Fibroblast of lung (primary cell): ENCODE measurements around the gene HIGD2A. TPM values are rescaled to one million over a fixed set of nuclear protein-coding genes. Genes with fewer than 3 reads are reported as not detected.

ENCODE experiments used
- DNase-seq, 2 donors: peaks; one replicate each; pipeline versions ENCODE4 v3.0.0 to v3.0.0-alpha.2; 2010; ENCODE audit warnings: low read depth in 2 of 2
- H2AFZ ChIP-seq: 2 replicates; pipeline ENCODE4 v1.5.1; 2012; ENCODE audit warnings: low read length, control low read depth, inconsistent platforms
- H3K27ac ChIP-seq: 2 replicates; pipeline ENCODE4 v1.5.1; 2011; ENCODE audit warnings: low read length, control low read depth; ENCODE audit not compliant: insufficient read depth
- H3K27me3 ChIP-seq: 2 replicates; pipeline ENCODE4 v1.5.1; 2011; ENCODE audit warnings: mild to moderate bottlenecking, low read length; ENCODE audit not compliant: control insufficient read depth, insufficient read depth
- H3K36me3 ChIP-seq: 2 replicates; pipeline ENCODE4 v1.5.1; 2011; ENCODE audit warnings: low read length; ENCODE audit not compliant: control insufficient read depth, insufficient read depth
- H3K4me1 ChIP-seq: 2 replicates; pipeline ENCODE4 v1.5.1; 2011; ENCODE audit warnings: low read length; ENCODE audit not compliant: control insufficient read depth, insufficient read depth; ENCODE audit errors: extremely low read depth
- H3K4me2 ChIP-seq: 2 replicates; pipeline ENCODE4 v1.5.1; 2011; ENCODE audit warnings: low read length, control low read depth; ENCODE audit not compliant: insufficient read depth; ENCODE audit errors: extremely low read depth
- H3K4me3 ChIP-seq, 4 experiments: fragments of 200-600 bp in 1 of 4; sonication (generic) in 1 of 4; replicated peaks in 1 of 4; 2 replicates each; pipeline ENCODE4 v1.5.1; 2011 to 2016; ENCODE audit warnings: low read length in 4 of 4, low read depth in 3 of 4, mild to moderate bottlenecking in 3 of 4, control low read depth in 2 of 4, inconsistent platforms in 1 of 4, mixed read lengths in 1 of 4; ENCODE audit not compliant: insufficient read depth in 1 of 4; ENCODE audit errors: control extremely low read depth in 1 of 4
- H3K79me2 ChIP-seq: 2 replicates; pipeline ENCODE4 v1.5.1; 2012; ENCODE audit warnings: mild to moderate bottlenecking, low read length, inconsistent platforms; ENCODE audit not compliant: control insufficient read depth, insufficient read depth
- H3K9ac ChIP-seq: 2 replicates; pipeline ENCODE4 v1.5.1; 2011; ENCODE audit warnings: mild to moderate bottlenecking, low read length, control low read depth; ENCODE audit not compliant: insufficient read depth
- H3K9me3 ChIP-seq: 2 replicates; pipeline ENCODE4 v1.5.1; 2012; ENCODE audit warnings: low read depth, low read length; ENCODE audit not compliant: control insufficient read depth, insufficient read depth
- H4K20me1 ChIP-seq: 2 replicates; pipeline ENCODE4 v1.5.1; 2011; ENCODE audit warnings: low read length; ENCODE audit not compliant: control insufficient read depth, insufficient read depth; ENCODE audit errors: extremely low read depth
- EZH2 ChIP-seq: IDR thresholded peaks from 2 replicates; pipeline ENCODE4 v1.5.1; 2012; ENCODE audit warnings: low read length, control low read depth, mild to moderate bottlenecking; ENCODE audit errors: missing control alignments
- polyA plus RNA-seq, 2 donors: library from polyadenylated mRNA; depleted of rRNA in 1 of 2; stranded (reverse) in 1 of 2; unstranded in 1 of 2; fragments of >200 nt; gene quantifications; 2 replicates each; pipeline ENCODE4 v1.2.1, GENCODE V29; 2011 to 2012; ENCODE audit warnings: missing spikeins in 1 of 2
- total RNA-seq: library from RNA; depleted of rRNA; stranded (reverse); fragments of >200 nt; gene quantifications from 2 replicates; pipeline ENCODE4 v1.2.1, GENCODE V29; 2014
- TF ChIP-seq, protein P1 (sequence below), 2 donors: IDR thresholded peaks in 1 of 2; conservative IDR thresholded peaks in 1 of 2; 1 replicate in 1 of 2; 2 replicates in 1 of 2; pipeline ENCODE4 v1.5.1; 2011 to 2012; ENCODE audit warnings: low read length in 2 of 2, control low read depth in 1 of 2, inconsistent platforms in 1 of 2, low read depth in 1 of 2, mild to moderate bottlenecking in 1 of 2

HIGD2A gene
- total and polyA plus RNA-seq, 2 donors (not counting 1 experiment from before 2014, with no cell fraction given), result 54.7 to 77.6 TPM

DNA sequence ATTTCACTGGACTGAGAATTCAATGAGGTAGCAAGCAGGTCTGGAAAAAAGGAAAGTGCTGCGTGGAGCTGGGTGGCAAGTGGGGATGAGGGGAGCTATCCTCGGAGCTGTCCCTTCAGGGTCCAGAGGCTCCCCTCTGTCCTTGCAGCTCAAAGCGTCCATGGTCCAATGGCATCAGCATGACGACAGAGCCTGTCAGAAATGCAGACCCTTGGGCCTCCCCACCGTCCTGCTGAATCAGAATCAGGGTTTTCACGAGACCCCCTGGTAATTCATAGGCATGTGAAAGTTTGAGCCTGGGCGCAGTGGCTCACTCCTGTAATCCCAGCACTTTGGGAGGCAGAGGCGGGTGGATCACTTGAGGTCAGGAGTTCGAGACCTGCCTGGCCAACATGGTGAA lies 5.5 kb downstream of the HIGD2A start:
- TF ChIP-seq, protein P1, sequence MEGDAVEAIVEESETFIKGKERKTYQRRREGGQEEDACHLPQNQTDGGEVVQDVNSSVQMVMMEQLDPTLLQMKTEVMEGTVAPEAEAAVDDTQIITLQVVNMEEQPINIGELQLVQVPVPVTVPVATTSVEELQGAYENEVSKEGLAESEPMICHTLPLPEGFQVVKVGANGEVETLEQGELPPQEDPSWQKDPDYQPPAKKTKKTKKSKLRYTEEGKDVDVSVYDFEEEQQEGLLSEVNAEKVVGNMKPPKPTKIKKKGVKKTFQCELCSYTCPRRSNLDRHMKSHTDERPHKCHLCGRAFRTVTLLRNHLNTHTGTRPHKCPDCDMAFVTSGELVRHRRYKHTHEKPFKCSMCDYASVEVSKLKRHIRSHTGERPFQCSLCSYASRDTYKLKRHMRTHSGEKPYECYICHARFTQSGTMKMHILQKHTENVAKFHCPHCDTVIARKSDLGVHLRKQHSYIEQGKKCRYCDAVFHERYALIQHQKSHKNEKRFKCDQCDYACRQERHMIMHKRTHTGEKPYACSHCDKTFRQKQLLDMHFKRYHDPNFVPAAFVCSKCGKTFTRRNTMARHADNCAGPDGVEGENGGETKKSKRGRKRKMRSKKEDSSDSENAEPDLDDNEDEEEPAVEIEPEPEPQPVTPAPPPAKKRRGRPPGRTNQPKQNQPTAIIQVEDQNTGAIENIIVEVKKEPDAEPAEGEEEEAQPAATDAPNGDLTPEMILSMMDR (conservative IDR thresholded peaks at IDR 0.05 in 1 of 2, IDR thresholded peaks at IDR 0.05 in 1 of 2; ENCODE audit: low read depth in 1 of 2, low read length in 2 of 2), result no peak
- TF ChIP-seq EZH2, result no peak
- Histone ChIP-seq H3K9ac (no peak overlapping the region), H3K4me2 (no peak overlapping the region), H3K4me1 (peaks cover 6% of the 10 kb centered on the region), H3K27me3 (no peaks in the 10 kb centered on the region), H3K27ac (no peak overlapping the region), H3K79me2 (peaks cover 2% of the 10 kb centered on the region), H2AFZ (no peak overlapping the region), H3K9me3 (no peaks in the 10 kb centered on the region), H4K20me1 (no peaks in the 10 kb centered on the region), H3K36me3 (peaks cover 10% of the 10 kb centered on the region), H3K4me3 (no peak overlapping the region)
- DNase-seq, result no peak

DNA sequence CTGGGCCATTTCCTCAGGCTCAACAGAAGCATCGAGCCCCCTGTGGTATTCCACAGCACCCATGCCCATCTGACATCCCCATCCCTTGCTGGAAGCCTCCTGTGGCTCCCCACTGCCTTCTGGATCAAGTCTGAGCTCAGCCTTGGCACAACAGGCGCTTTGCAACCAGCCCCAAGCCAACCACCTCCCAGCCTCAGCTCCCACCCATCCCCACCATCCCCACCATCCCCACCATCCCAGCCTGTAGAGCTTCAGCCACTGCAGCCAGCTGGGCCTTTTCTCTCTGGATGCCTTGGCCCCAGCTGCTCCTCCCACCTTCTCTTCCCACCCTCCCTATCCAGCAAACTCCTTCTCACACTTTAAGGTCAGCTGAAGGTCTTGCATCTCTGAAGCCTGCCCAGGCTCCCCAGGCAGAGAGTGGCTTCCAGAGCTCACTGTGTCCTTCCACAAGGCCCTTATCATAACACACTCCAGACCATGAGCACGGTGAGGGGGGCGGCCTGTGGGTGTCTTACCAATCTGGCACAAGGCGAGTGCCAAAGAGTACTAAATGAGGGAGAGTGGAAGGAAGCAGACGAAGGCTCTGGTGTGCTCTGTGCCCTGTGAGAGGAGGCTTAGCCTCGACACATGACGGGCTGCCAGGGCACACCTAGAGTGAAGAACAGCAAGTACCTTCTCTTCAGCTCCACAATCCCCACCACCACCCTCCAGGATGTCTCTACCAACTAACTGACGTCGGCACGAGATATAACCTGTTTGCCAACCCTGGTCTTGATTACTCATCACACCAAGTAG lies 6.5 kb downstream of the HIGD2A start:
- H3K4me2 ChIP-seq, result no peak overlapping the region

DNA sequence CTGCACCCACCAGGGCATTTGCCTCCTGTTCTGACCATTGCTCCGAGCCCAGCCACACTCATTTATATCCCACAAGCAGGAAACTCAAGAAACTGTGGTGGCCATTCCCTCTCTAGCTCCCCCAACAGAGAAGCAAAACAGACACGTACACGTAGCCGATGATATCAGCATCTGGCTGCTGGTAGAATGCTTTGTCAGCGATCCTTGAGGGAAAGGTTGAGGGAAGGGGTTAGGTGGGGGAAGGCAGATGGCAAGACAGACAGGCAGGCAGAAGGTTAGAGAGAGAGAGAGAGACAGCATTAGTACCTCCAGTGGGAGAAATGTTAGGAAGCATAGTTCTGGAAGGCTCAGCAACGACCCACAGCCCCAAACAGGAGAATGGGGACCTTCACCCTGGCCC lies 7.8 kb downstream of the HIGD2A start:
- no peak overlapping the region for H3K4me2 ChIP-seq
- peaks cover 10% of the 10 kb centered on the region for H3K36me3 ChIP-seq
- no peaks in the 10 kb centered on the region for H3K79me2 ChIP-seq
- no peak overlapping the region for H2AFZ ChIP-seq
- H3K4me1 ChIP-seq, result peaks cover 3% of the 10 kb centered on the region
- TF ChIP-seq, protein P1 (conservative IDR thresholded peaks at IDR 0.05 in 1 of 2, IDR thresholded peaks at IDR 0.05 in 1 of 2; ENCODE audit: low read depth in 1 of 2, low read length in 2 of 2), result no peak
- no peak for TF ChIP-seq EZH2
- no peaks in the 10 kb centered on the region for H3K27me3 ChIP-seq
- H3K9ac ChIP-seq, result no peak overlapping the region
- DNase-seq, result peak in 1 of 2 donors; percentile 57
- H3K9me3 ChIP-seq, result no peaks in the 10 kb centered on the region
- H3K4me3 ChIP-seq, result no peak overlapping the region
- H3K27ac ChIP-seq, result no peak overlapping the region
- no peaks in the 10 kb centered on the region for H4K20me1 ChIP-seq

More for the DNA sequence above, 6.5 kb downstream of the HIGD2A start:
- Histone ChIP-seq H3K9me3 (no peaks in the 10 kb centered on the region), H4K20me1 (no peaks in the 10 kb centered on the region), H3K27ac (no peak overlapping the region), H3K4me1 (peaks cover 3% of the 10 kb centered on the region), H3K27me3 (no peaks in the 10 kb centered on the region), H2AFZ (no peak overlapping the region), H3K36me3 (peaks cover 10% of the 10 kb centered on the region), H3K79me2 (no peaks in the 10 kb centered on the region), H3K4me3 (no peak overlapping the region), H3K9ac (no peak overlapping the region)
- TF ChIP-seq, protein P1 (conservative IDR thresholded peaks at IDR 0.05 in 1 of 2, IDR thresholded peaks at IDR 0.05 in 1 of 2; ENCODE audit: low read depth in 1 of 2, low read length in 2 of 2), result no peak
- TF ChIP-seq EZH2, result no peak
- peak in 1 of 2 donors; percentile 89 for DNase-seq
